Urinary bladder (tissue), 4 donors: ENCODE data around the gene MOG. TPM values are rescaled to one million over a fixed set of nuclear protein-coding genes. Genes with fewer than 3 reads are reported as not detected.

Experiments used
- DNase-seq: peaks from one replicate; pipeline ENCODE4 v3.0.0-alpha.2; 2015; ENCODE audit errors: extremely low spot score
- H3K27ac ChIP-seq: one replicate; pipeline ENCODE4 v1.5.1; 2013; ENCODE audit warnings: low read depth, mild to moderate bottlenecking, moderate library complexity
- H3K36me3 ChIP-seq: one replicate; pipeline ENCODE4 v1.6.1; 2013; ENCODE audit warnings: mild to moderate bottlenecking, moderate library complexity; ENCODE audit not compliant: insufficient read depth
- H3K4me1 ChIP-seq: one replicate; pipeline ENCODE4 v1.6.1; 2013; ENCODE audit warnings: mild to moderate bottlenecking, moderate library complexity; ENCODE audit not compliant: insufficient read depth
- H3K4me3 ChIP-seq: one replicate; pipeline ENCODE4 v1.5.1; 2013; ENCODE audit warnings: low read depth, low read length
- WGBS: extraction: QIAGEN DNeasy Blood & Tissue Kit; methylation state at CpG from one replicate; pipeline ENCODE4 v1.1.7; 2013; 5-methylcytosine and 5-hydroxymethylcytosine counted together
- polyA plus RNA-seq: library from polyadenylated mRNA; stranded (reverse); fragments of 200-250 nt; gene quantifications from one replicate; pipeline ENCODE4 v1.2.3, GENCODE V29; 2013
- total RNA-seq: library from RNA; depleted of rRNA; stranded (reverse); fragments of >200 nt; gene quantifications from one replicate; pipeline ENCODE4 v1.2.3, GENCODE V29; 2014
- donor health status: healthy with polysubstance abuse.
- donor health status: healthy.

The MOG gene
- total and polyA plus RNA-seq, 2 donors = not detected

- Histone ChIP-seq H3K27ac (no peak overlapping the region), H3K4me3 (no peak overlapping the region), H3K4me1 (peaks cover 2% of the 10 kb centered on the region), H3K36me3 (no peaks in the 10 kb centered on the region)
- DNase-seq = no peak
- 89% methylated on average over 2 of the region's 2 CpGs for WGBS
These were observed 27.3 kb upstream of the MOG start for GRCh38 chr6:29629571-29629970.

GRCh38 chr6:29630315-29630714, 26.6 kb upstream of the MOG start:
- Histone ChIP-seq H3K4me3 (no peak overlapping the region), H3K27ac (no peak overlapping the region), H3K4me1 (peaks cover 2% of the 10 kb centered on the region), H3K36me3 (no peaks in the 10 kb centered on the region)
- DNase-seq = no peak
- WGBS = 86% methylated on average over 9 of the region's 9 CpGs

- Histone ChIP-seq H3K36me3 (no peaks in the 10 kb centered on the region), H3K4me3 (no peak overlapping the region), H3K4me1 (peaks cover 2% of the 10 kb centered on the region), H3K27ac (no peak overlapping the region)
- 63% methylated on average over 14 of the region's 14 CpGs for WGBS
- no peak for DNase-seq
These were observed 25.6 kb upstream of the MOG start for GRCh38 chr6:29631209-29631810.

GRCh38 chr6:29631860-29632731, 24.8 kb upstream of the MOG start:
- Histone ChIP-seq H3K27ac (peak overlapping the region; percentile 67), H3K4me3 (peak overlapping the region; percentile 94), H3K36me3 (no peaks in the 10 kb centered on the region), H3K4me1 (peaks cover 2% of the 10 kb centered on the region)
- DNase-seq = no peak
- 3% methylated on average over 51 of the region's 53 CpGs for WGBS

- H3K27ac ChIP-seq = peak within 1 kb of the TSS; percentile 67
- peak; percentile 93 for DNase-seq
- H3K4me1 ChIP-seq = peaks cover 2% of the 10 kb centered on the region
- no peaks in the 10 kb centered on the region for H3K36me3 ChIP-seq
- H3K4me3 ChIP-seq = peak within 1 kb of the TSS; percentile 94
- under 1% methylated on average over 57 of the region's 57 CpGs for WGBS
These were observed 23.9 kb upstream of the MOG start, which contains the start of gene GABBR1 for GRCh38 chr6:29632789-29633533. GABBR1 (minus strand) TSS chr6:29633183; CDS start chr6:29632385, 798 bp downstream.

GRCh38 chr6:29633534-29633905, 23.4 kb upstream of the MOG start:
- H3K36me3 ChIP-seq = no peaks in the 10 kb centered on the region
- peaks cover 2% of the 10 kb centered on the region for H3K4me1 ChIP-seq
- WGBS = 3% methylated on average over 9 of the region's 9 CpGs
- H3K27ac ChIP-seq = no peak overlapping the region
- DNase-seq = no peak
- peak overlapping the region; percentile 94 for H3K4me3 ChIP-seq

GRCh38 chr6:29637247-29637646, 19.6 kb upstream of the MOG start:
- no peaks in the 10 kb centered on the region for H3K36me3 ChIP-seq
- no peaks in the 10 kb centered on the region for H3K4me1 ChIP-seq
- DNase-seq = no peak

GRCh38 chr6:29641430-29642148, 15.3 kb upstream of the MOG start:
- no peaks in the 10 kb centered on the region for H3K36me3 ChIP-seq
- no peak for DNase-seq
- H3K4me3 ChIP-seq = no peak overlapping the region
- no peak overlapping the region for H3K27ac ChIP-seq
- WGBS = 35% methylated on average over 3 of the region's 3 CpGs
- H3K4me1 ChIP-seq = no peaks in the 10 kb centered on the region

More at GRCh38 chr6:29637247-29637646, 19.6 kb upstream of the MOG start:
- Histone ChIP-seq H3K27ac (no peak overlapping the region), H3K4me3 (no peak overlapping the region)
- WGBS = 95% methylated on average over 9 of the region's 9 CpGs

- Histone ChIP-seq H3K36me3 (no peaks in the 10 kb centered on the region), H3K4me1 (no peaks in the 10 kb centered on the region), H3K4me3 (no peak overlapping the region), H3K27ac (no peak overlapping the region)
- WGBS = 90% methylated on average over 23 of the region's 23 CpGs
- DNase-seq = no peak
These were observed 8.8 kb upstream of the MOG start for GRCh38 chr6:29647927-29648642.

GRCh38 chr6:29649701-29650673, 6.9 kb upstream of the MOG start:
- H3K4me3 ChIP-seq = peak overlapping the region; percentile 31
- no peaks in the 10 kb centered on the region for H3K36me3 ChIP-seq
- WGBS = 5% methylated on average over 33 of the region's 33 CpGs
- DNase-seq = peak; percentile 96
- peak overlapping the region; percentile 92 for H3K27ac ChIP-seq
- H3K4me1 ChIP-seq = no peaks in the 10 kb centered on the region

- no peak for DNase-seq
- Histone ChIP-seq H3K4me3 (no peak overlapping the region), H3K27ac (no peak overlapping the region), H3K36me3 (no peaks in the 10 kb centered on the region), H3K4me1 (no peaks in the 10 kb centered on the region)
- 74% methylated on average over 8 of the region's 8 CpGs for WGBS
These were observed 5.3 kb upstream of the MOG start for GRCh38 chr6:29651413-29652197.
